Transverse colon (tissue), 4 donors: Measurements from ENCODE around the gene PPP1R1B. TPM values are rescaled to one million over a fixed set of nuclear protein-coding genes. Genes with fewer than 3 reads are reported as not detected.
A peak's percentile ranks its signal among the peaks of the same experiment; 100 is the strongest.

Experiments used
- DNase-seq: peaks from one replicate; pipeline ENCODE4 v3.0.0-alpha.2; 2019
- H3K27ac ChIP-seq, 4 donors: fragments of 200-600 bp; sonication (generic); 2 replicates each; pipeline ENCODE4 v1.5.1; 2016 to 2018; ENCODE audit warnings: inconsistent platforms in 4 of 4
- H3K27me3 ChIP-seq: fragments of 200-600 bp; sonication (generic); 2 replicates; pipeline ENCODE4 v1.5.1; 2017; ENCODE audit warnings: inconsistent platforms
- H3K36me3 ChIP-seq, 4 donors: fragments of 200-600 bp; sonication (generic); 2 replicates each; pipeline ENCODE4 v1.5.1; 2017 to 2019; ENCODE audit warnings: inconsistent platforms in 4 of 4
- H3K4me1 ChIP-seq, 4 donors: fragments of 200-600 bp; sonication (generic); 2 replicates each; pipeline ENCODE4 v1.5.1; 2017 to 2020; ENCODE audit warnings: inconsistent platforms in 4 of 4
- H3K4me3 ChIP-seq, 4 donors: fragments of 200-600 bp; sonication (generic); 1 replicate in 1 of 4; 2 replicates in 3 of 4; pipeline versions ENCODE4 v1.5.1 to v1.6.1; 2017 to 2019; ENCODE audit warnings: inconsistent platforms in 4 of 4
- H3K9me3 ChIP-seq, 2 donors: fragments of 200-600 bp; sonication (generic); 2 replicates each; pipeline ENCODE4 v1.5.1; 2017 to 2019; ENCODE audit warnings: inconsistent platforms in 2 of 2
- CTCF ChIP-seq, 5 experiments: fragments of 200-600 bp in 3 of 5; fragments of 450-650 bp in 2 of 5; sonication (generic) in 3 of 5; IDR thresholded peaks; 1 replicate in 2 of 5; 2 replicates in 3 of 5; pipeline ENCODE4 v1.5.1; 2016 to 2017; ENCODE audit warnings: antibody characterized with exemption in 5 of 5, inconsistent platforms in 3 of 5, mild to moderate bottlenecking in 2 of 5, moderate library complexity in 1 of 5
- EP300 ChIP-seq: sonication (generic); formaldehyde crosslinking; IDR thresholded peaks from one replicate; pipeline ENCODE4 v1.6.1; 2017; ENCODE audit warnings: antibody characterized with exemption, low read depth
- POLR2A ChIP-seq: fragments of 450-650 bp; IDR thresholded peaks from one replicate; pipeline ENCODE4 v1.6.1; 2016; ENCODE audit warnings: antibody characterized with exemption, mild to moderate bottlenecking, moderate library complexity
- POLR2AphosphoS5 ChIP-seq, 3 donors: sonication (generic); formaldehyde crosslinking; IDR thresholded peaks; one replicate each; pipeline ENCODE4 v1.6.1; 2016; ENCODE audit warnings: antibody characterized with exemption in 3 of 3
- WGBS, 2 donors: methylation state at CpG; one replicate each; pipeline ENCODE4 v1.1.5; 2018; ENCODE audit warnings: low coverage in 1 of 2; 5-methylcytosine and 5-hydroxymethylcytosine counted together
- in situ Hi-C, 4 donors: fragments of 200-750 bp; cut with MboI; loops; one replicate each; pipeline versions ENCODE4 v1.15.0 to v1.15.1; 2017; ENCODE audit warnings: low sequenced_read_pairs in 3 of 4, low pct_ligation_motif_present in 1 of 4, low pct_unique_long_range_greater_than_20kb in 1 of 4
- intact Hi-C: fragments of 100-400 bp; cut with DNase I; formaldehyde crosslinking; loops from one replicate; pipeline ENCODE4 v1.15.1; 2023; ENCODE audit warnings: low total_unique reads
- total RNA-seq, 4 donors: library from RNA; depleted of rRNA; stranded (reverse); fragments of >200 nt; gene quantifications; one replicate each; pipeline ENCODE4 v1.1.0, GENCODE V29; 2016

The PPP1R1B gene
- total RNA-seq, 4 donors from 2014 or later, result 125 to 509 (median 223) TPM

- intact Hi-C loops (no loop called here), in situ Hi-C loops (no loop called here)
- no peak overlapping the region for H3K4me3 ChIP-seq
- H3K9me3 ChIP-seq, result no peaks in the 10 kb centered on the region
- no peak for DNase-seq
- peak overlapping the region; percentile 18 to 67 (median 44) for H3K27ac ChIP-seq
- H3K4me1 ChIP-seq, result peaks cover 17 to 48% (median 47%) of the 10 kb centered on the region in 4 donors
- H3K36me3 ChIP-seq, result no peaks in the 10 kb centered on the region
- WGBS, 2 donors, result 52 to 82% methylated on average over 2 to 15 of the region's 15 CpGs
- TF ChIP-seq CTCF (IDR thresholded peaks at IDR 0.05), result peak in 1 of 5 experiments; percentile 4
- no peak for TF ChIP-seq POLR2A
- peaks cover 37% of the 10 kb centered on the region for H3K27me3 ChIP-seq
These were observed 46.0 kb downstream of the PPP1R1B start for GRCh38 chr17:39672522-39673334.

GRCh38 chr17:39673335-39674081 lies 46.8 kb downstream of the PPP1R1B start:
- no peak for TF ChIP-seq POLR2A
- no peak for TF ChIP-seq CTCF (IDR thresholded peaks at IDR 0.05)
- no peak for TF ChIP-seq EP300
- no peak for TF ChIP-seq POLR2AphosphoS5 (IDR thresholded peaks at IDR 0.05)
- in situ Hi-C loops, result no loop called here

DNA sequence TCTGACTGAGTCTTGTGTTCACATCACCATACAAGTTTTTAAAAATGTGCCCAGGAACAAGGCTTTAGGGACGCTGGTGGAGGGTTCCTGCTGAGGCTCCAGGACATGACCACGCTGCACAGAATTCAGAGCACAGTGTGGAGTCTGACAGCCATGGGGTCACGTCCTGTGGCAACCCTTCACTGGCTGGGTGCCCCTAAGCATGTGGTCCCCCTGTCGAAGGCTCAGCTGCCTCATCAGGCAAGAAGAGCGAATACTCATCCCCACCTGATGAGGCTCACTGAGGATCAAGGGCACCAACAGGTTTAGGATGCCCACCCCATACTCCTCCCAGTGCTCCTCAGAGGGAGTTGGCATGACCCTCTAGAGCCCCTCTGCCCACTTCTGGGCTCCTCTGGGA lies 47.4 kb downstream of the PPP1R1B start:
- Histone ChIP-seq H3K27ac (peak overlapping the region in 2 of 4 donors; percentile 65 to 79), H3K27me3 (peaks cover 22% of the 10 kb centered on the region), H3K36me3 (no peaks in the 10 kb centered on the region), H3K4me3 (no peak overlapping the region), H3K9me3 (no peaks in the 10 kb centered on the region), H3K4me1 (peaks cover 14 to 51% (median 49%) of the 10 kb centered on the region in 4 donors)
- in situ Hi-C loops (no loop called here), intact Hi-C loops (no loop called here)
- TF ChIP-seq CTCF (IDR thresholded peaks at IDR 0.05) (no peak), POLR2A (no peak), POLR2AphosphoS5 (IDR thresholded peaks at IDR 0.05) (no peak)
- WGBS, 2 donors, result 80% methylated on average over 5 of the region's 5 CpGs; no CpG with 5 or more reads in 1 of the 2 donors
- no peak for DNase-seq

More at GRCh38 chr17:39673335-39674081, 46.8 kb downstream of the PPP1R1B start:
- Histone ChIP-seq H3K36me3 (no peaks in the 10 kb centered on the region), H3K27ac (no peak overlapping the region), H3K9me3 (no peaks in the 10 kb centered on the region), H3K27me3 (peaks cover 29% of the 10 kb centered on the region), H3K4me1 (peaks cover 14 to 48% (median 47%) of the 10 kb centered on the region in 4 donors), H3K4me3 (no peak overlapping the region)
- 80% methylated on average over 13 of the region's 13 CpGs; no CpG with 5 or more reads in 1 of the 2 donors for WGBS, 2 donors
- DNase-seq, result no peak
- intact Hi-C loops, result no loop called here

DNA sequence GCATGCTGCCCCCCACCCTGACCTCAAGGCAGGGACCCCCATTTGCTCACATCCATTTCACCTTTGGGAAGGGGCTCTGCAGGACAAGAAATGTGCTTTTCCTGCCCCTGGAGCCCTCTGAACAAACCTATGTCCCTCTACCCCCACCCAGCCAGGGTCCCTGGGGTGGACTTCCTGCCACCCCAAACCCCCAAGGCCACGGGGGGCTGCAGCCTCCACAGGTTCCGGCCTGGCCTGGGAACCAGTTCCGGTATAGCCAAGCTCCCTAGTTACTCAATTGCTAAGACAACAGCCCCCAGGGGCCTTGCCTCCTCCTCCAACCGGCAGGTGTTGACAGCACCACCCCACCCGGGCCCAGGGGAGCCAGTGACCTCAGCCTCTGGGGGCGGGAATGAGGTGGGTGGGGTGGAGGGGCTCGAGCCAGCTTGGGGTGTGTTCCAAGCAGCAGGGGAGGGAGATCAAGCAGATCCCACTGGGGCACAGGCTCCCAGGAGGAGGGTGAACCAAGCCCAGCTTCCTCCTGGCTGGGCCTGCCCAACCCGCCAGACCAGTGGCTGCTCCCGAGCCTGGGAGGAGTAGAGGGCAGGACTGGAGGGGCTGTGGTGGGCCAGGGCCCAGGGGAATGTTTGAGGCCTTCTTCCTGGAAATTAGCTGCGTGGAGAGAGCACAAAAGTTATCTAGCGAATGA lies 48.1 kb downstream of the PPP1R1B start:
- intact Hi-C loops (no loop called here), in situ Hi-C loops (no loop called here)
- WGBS, 2 donors, result 33% methylated on average over 11 of the region's 11 CpGs; no CpG with 5 or more reads in 1 of the 2 donors
- TF ChIP-seq POLR2AphosphoS5 (IDR thresholded peaks at IDR 0.05) (peak in 1 of 3 donors; percentile 27), EP300 (no peak), POLR2A (peak; percentile 33)
- H3K4me1 ChIP-seq, result peaks cover 21 to 58% (median 55%) of the 10 kb centered on the region in 4 donors
- DNase-seq, result peak; percentile 70
- peaks cover 15% of the 10 kb centered on the region for H3K27me3 ChIP-seq
- no peaks in the 10 kb centered on the region for H3K36me3 ChIP-seq
- H3K4me3 ChIP-seq, result no peak overlapping the region
- peak overlapping the region; percentile 65 to 79 (median 70) for H3K27ac ChIP-seq
- H3K9me3 ChIP-seq, result no peaks in the 10 kb centered on the region
